ENCODE results near the gene MCC.
"Not testable (repeated sequence)": the region's sequence is repeated elsewhere in the genome, so short reads cannot be mapped to it uniquely, and the experiment has no call there.

MCC gene

GRCh38 chr5:113081881-113082546 lies 406.2 kb downstream of the MCC start:
- no peak for DNase-seq (ENCODE audit: low spot score)

- no peak for DNase-seq (ENCODE audit: low spot score)
Measured at GRCh38 chr5:113081091-113081839, 407.0 kb downstream of the MCC start.

- DNase-seq (ENCODE audit: low spot score) = not testable (repeated sequence)
Measured at GRCh38 chr5:113076649-113077048, 411.6 kb downstream of the MCC start.

- DNase-seq (ENCODE audit: low spot score) = no peak
Measured at GRCh38 chr5:113075019-113075418, 413.2 kb downstream of the MCC start.

GRCh38 chr5:113073629-113074034 lies 414.6 kb downstream of the MCC start:
- not testable (repeated sequence) for DNase-seq (ENCODE audit: low spot score)

GRCh38 chr5:113071401-113071800 lies 416.9 kb downstream of the MCC start:
- no peak for DNase-seq (ENCODE audit: low spot score)

- DNase-seq (ENCODE audit: low spot score) = no peak
Measured at GRCh38 chr5:113070901-113071300, 417.4 kb downstream of the MCC start.

- no peak for DNase-seq (ENCODE audit: low spot score)
Measured at GRCh38 chr5:113068559-113068958, 419.7 kb downstream of the MCC start.

GRCh38 chr5:113067635-113068344 lies 420.5 kb downstream of the MCC start:
- no peak for DNase-seq (ENCODE audit: low spot score)

GRCh38 chr5:113065626-113066025 lies 422.6 kb downstream of the MCC start:
- DNase-seq (ENCODE audit: low spot score) = no peak

- no peak for DNase-seq (ENCODE audit: low spot score)
Measured at GRCh38 chr5:113064806-113065205, 423.4 kb downstream of the MCC start.

- no peak for DNase-seq (ENCODE audit: low spot score)
Measured at GRCh38 chr5:113063927-113064326, 424.3 kb downstream of the MCC start.

- no peak for DNase-seq (ENCODE audit: low spot score)
Measured at GRCh38 chr5:113062869-113063508, 425.3 kb downstream of the MCC start.

GRCh38 chr5:113061846-113062780 lies 426.1 kb downstream of the MCC start:
- no peak for DNase-seq (ENCODE audit: low spot score)

GRCh38 chr5:113060408-113061025 lies 427.7 kb downstream of the MCC start:
- DNase-seq (ENCODE audit: low spot score) = no peak

GRCh38 chr5:113059232-113060040 lies 428.8 kb downstream of the MCC start:
- no peak for DNase-seq (ENCODE audit: low spot score)

- DNase-seq (ENCODE audit: low spot score) = no peak
Measured at GRCh38 chr5:113058706-113059226, 429.5 kb downstream of the MCC start.

- DNase-seq (ENCODE audit: low spot score) = no peak
Measured at GRCh38 chr5:113058269-113058668, 430.0 kb downstream of the MCC start.

GRCh38 chr5:113057557-113057984 lies 430.7 kb downstream of the MCC start:
- DNase-seq (ENCODE audit: low spot score) = no peak

GRCh38 chr5:113056988-113057387 lies 431.3 kb downstream of the MCC start:
- DNase-seq (ENCODE audit: low spot score) = no peak

Measured in cerebellar cortex (tissue), 1 donor.